HG03432 (cell line): ENCODE results near the gene ADIPOR1.

Experiments used
- ATAC-seq: cut with Tn5 transposase; IDR thresholded peaks from one replicate; pipeline ENCODE4 v1.9.1; 2021; ENCODE audit warnings: mild to moderate bottlenecking, moderate library complexity; ENCODE audit not compliant: unreplicated experiment

The ADIPOR1 gene

DNA sequence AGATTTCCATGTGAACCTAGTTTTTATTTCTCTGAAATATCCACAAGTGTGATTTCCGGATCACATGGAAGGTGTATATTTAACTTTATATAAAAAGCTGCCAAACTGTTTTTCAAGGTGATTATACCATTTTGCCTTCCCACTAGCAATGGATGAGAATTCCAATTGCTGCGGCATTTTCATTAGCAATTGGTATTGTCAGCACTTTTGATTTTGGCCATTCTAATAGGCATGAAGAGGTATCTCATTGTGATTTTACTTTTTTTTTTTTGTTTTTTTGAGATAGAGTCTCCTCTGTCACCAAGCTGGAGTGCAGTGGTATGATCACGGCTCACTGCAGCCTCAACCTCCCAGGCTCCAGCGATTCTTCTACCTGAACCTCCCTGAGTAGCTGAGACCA lies 13.9 kb upstream of the ADIPOR1 start:
- no peak for ATAC-seq

DNA sequence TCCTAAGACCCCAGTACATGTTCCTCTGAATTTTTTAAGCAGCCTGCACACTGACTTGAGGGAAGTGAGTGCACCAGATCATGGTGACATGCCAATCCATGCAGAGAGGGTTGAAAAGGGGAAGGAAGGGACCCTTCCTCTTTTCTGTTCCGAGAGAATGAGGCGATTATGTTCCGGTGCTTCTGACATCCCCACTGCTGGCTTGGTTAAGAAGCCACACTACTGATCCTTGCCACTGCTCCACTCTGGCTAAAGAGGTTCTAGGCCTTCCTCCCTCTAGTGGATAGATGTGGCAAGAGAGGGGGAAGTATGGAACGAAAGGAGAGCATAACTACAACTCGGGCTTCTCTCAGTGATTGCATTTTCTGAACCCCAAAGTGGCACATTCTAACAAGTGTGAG lies 10.8 kb upstream of the ADIPOR1 start:
- ATAC-seq, result peak; percentile 50

- no peak for ATAC-seq
These were observed 10.2 kb upstream of the ADIPOR1 start for GRCh38 chr1:202968351-202968750.

DNA sequence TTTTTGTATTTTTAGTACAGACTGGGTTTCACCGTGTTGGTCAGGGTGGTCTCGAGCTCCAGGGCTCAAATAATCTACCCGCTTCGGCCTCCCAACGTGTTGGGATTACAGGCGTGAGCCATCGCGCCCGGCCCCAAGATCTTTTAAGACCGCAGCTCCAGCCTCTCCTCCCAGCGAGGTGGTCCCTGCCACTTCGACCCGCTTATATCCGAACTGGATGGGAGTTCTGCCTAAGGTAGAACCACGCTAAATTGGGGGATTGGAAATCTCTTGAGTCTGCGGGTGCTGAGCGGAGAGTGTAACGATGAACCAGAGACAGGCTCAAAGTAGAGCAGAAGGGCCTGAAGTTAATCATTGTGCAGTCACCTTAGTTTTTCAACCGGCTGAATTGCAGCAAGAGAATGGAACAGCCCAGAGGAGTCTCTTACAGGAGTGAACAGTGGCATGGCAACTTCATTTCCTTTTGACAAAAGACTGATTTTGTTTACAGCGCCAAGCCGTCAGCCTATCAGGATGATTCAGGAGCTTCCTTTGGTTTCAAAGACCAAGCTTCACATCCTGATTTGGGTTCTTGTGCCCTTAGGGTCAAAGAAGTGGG lies 9.7 kb upstream of the ADIPOR1 start:
- peak; percentile 14 for ATAC-seq

DNA sequence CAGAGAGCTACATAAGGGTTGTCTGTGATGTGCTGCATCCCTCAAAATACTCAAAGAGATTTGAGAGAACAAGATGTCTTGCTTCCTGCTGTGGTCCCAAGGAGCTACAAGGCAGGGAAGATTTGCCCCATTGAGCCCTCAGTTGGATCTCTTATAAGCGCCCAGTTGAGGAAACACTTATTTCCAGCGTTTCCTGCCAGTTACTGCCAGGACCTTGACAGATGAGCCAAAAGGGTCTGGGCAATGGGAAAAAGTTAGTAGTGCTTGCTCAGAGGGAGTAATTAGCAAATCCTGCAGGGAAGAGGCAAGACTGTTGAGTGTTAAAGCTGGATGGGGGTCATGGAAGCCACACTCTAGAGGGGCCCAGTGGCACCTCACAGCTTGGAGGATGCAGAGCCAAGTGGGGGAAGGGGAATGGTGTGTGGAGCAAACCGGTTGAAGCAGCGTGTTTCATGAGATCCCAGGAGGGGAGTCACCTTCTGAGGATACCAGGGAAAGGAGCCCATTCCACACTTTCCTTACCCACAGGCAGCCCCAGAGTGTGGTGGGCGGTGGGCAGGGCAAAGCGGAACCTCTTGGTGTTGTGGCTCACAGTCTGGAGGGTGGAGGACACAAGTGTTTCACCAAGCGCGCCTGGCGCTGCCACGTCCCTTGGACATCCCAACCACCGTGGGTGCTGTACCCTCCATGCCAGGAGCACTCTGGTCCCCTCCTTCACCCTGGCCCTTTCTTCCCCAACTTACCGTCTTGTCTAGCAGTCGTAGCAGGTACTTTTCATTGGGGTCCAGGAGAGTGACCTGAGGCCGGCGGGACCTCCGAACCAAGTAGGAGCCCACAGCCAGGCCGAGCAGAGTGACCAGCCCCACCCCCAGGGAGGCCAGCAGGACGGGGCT lies 8.1 kb upstream of the ADIPOR1 start:
- ATAC-seq, result no peak

DNA sequence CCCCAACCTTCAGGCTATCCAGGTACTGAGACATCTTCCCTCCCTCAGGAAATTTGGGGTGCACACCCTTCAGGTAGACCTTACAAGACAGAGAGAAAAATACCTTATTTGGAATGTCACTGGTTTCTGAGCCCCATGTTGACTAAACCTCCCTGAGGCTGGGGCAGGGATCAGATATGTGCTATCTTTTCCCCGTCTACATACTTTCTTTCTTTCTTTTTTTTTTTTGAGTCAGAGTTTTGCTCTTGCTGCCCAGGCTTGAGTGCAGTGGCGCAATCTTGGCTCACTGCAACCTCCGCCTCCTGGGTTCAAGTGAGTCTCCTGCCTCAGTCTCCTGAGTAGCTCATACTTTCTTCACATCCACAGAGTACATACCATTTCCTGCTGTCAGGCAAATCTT lies 7.3 kb upstream of the ADIPOR1 start:
- ATAC-seq, result no peak

DNA sequence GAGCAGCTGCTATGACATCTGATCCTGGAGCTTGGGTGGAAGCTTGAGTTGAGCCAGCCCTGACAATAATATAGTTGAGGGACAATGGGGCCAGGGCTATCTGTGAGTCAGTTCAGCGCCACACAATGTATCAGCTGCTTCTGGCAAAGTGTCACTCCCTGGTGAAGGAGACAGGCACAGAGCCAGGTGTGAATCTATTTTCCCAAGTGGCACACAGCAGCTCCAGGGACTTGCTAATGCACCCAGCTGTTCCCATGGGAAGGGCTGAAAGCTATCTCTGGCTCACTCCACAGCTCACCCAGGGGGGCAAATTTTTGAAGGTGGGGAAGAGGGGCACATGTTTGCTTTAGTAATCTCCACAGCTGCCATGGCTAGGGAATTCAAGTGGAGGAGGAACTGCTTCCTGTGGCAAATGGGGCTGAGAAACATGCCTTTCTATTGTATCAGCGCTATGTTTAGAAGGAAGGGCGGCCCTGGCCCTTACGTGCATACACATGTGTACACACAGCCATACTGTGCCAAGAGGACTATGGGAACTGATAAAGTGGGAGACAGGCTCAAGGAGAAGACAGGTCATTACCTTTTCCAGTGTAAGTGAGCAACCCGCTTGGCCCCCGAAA lies 6.8 kb upstream of the ADIPOR1 start:
- no peak for ATAC-seq

GRCh38 chr1:202961220-202961880 lies 3.2 kb upstream of the ADIPOR1 start:
- ATAC-seq, result no peak

DNA sequence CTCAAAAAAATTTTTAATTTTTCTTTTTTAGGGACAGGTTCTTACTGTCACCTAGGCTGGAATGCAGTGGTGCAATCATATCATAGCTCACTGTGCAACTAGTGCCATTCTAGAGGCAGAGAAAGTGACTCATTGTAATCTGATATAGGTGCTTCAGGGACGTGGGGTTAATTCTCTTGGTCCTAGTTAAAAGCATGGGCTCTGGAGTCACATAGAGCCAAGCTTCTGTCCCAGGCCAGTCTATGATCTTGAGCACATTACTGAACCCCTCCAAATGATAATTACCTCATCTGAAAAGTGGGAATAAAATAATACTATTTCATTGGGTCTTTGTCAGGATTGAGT lies 1.1 kb upstream of the ADIPOR1 start:
- ATAC-seq, result no peak

DNA sequence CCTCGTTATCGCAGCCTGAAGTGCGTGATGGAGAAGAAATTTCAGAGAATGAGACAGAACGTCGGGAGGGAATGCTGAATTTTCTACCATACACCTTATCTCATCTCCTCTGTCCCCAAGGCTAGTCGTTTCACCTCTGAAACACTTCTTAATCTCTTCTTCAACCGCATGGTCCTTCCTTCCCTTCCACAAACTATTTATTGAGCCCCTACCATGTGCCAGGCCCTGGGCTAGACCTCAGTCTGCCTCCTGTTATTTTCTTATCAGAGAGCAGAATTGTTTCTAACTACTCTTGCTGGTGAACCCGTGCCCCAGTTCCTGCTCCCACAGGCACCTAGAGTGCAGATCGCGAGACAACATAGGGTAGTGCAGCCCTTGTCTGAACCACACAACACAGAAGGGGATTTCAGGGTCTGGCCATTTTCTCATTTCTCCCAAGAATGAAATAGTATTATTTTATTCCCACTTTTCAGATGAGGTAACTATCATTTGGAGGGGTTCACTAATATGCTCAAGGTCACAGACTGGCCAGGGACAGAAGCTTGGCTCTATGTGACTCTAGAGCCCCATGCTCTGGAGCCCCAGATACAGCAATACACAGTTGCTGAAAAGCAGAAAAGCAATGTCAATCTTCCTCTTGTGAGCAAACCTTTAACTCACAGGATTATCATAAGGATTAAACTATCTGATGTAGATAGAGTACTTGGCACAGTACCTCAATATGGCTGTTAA lies 598 bp upstream of the ADIPOR1 start:
- no peak for ATAC-seq

GRCh38 chr1:202956969-202957368 lies 1.1 kb downstream of the ADIPOR1 start:
- ATAC-seq, result no peak

DNA sequence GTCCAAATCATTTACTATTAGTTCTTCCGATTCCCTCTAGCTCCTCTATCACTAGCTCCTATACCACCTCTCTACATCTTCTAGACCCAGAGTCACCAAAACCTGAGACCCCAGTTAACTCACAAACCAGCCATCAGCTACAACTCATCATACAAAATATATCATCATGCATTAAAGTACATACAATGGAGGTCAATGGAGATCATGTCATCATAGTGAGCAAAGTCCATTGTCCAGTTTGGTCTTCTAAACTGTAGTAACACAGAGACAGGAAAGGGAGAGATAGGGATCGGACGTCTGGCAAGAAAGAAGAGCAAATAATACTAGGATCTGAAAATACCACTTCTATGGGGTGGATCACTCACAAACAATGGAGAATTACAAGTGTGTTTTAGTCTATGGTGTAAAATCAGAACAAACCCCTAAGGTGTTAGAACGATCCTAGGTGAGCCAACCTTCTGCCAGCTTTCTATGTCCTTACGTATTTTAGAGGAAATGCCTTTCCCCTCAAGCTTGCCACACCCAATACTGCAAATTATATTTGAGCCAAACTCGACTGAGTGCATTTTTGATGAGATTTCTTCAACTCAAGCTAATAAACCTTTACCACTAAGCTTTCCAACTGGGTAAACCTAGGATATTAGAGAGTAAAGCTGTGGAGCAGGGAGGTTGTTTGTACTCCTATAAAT lies 3.9 kb downstream of the ADIPOR1 start:
- ATAC-seq, result no peak

- ATAC-seq, result no peak
These were observed 4.7 kb downstream of the ADIPOR1 start for GRCh38 chr1:202953392-202953791.

DNA sequence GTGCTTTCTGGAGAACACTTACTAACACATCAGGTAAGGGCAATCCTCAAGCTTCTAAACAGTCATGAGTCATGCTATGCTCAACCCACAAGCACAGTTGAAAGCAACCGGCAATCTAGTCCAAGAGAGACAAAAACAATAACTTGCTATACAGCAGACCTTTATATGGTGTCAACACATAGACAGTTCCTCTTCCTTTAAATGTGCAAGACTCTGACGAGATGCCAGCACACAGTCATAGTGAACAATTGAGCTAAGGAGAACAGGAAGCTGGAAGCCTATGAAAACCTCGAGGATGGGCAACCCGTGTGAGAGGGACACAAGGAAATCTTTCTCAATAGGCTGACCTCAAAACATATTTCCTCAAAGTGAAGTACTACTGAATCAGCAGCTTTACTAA lies 5.3 kb downstream of the ADIPOR1 start:
- ATAC-seq, result no peak

DNA sequence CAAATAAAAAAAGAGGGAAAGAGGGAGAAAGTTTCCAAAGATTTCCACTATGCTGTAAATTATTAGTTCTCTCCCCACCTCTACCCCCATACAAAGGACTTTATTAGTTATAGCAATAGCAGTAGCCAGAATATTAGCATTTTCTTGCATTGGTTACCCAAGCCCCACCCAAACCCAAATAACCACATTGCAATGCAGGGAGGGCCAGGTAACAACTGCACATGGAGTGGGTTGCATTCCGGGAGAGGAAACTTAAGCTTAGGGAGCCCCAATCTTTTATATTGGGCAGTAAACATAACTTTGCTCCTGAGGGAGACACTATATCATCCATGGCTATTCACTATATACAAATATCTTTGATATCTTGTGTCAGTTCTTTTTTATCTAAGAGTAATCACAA lies 6.0 kb downstream of the ADIPOR1 start:
- no peak for ATAC-seq

GRCh38 chr1:202951437-202951836 lies 6.7 kb downstream of the ADIPOR1 start:
- no peak for ATAC-seq

DNA sequence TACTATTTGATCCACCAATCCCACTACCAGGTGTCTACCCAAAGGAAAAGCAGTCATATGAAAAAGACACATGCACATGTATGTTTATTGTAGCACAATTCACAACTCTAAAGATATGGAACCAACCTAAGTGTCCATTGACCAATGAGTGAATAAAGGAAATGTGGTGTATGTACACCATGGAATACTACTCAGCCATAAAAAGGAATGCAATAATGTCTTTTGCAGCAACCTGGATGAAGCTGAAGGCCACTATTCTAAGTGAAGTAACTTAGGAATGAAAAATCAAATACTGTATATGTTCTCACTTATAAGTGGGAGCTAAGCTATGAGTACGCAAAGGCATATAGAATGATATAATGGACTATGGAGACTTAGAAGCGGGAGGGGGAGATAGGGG lies 12.6 kb downstream of the ADIPOR1 start:
- no peak for ATAC-seq

GRCh38 chr1:202944438-202944921 lies 13.6 kb downstream of the ADIPOR1 start:
- no peak for ATAC-seq

DNA sequence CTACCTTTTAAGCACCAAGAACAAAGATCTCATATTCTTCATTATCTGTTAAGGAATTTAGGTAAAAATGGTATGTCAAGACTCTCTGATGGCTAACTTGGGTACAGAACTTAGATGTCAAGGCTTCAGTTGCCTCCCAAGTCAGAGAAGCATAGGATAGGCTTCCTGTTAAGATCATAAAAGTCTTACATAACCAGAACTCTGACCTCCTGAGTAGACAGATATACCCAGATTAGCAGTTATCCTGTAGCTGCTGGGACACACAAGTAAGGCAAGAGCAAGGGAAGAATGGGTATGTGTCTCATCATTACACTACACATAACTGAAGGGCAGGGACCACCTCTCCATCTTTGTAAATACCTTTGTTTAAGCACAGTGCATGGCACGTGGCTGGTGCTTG lies 15.7 kb downstream of the ADIPOR1 start:
- ATAC-seq, result no peak

GRCh38 chr1:202941372-202941771 lies 16.7 kb downstream of the ADIPOR1 start:
- no peak for ATAC-seq
